Mesodermal cell (in vitro differentiated cells): ENCODE measurements around the gene B4GALNT4. TPM values are rescaled to one million over a fixed set of nuclear protein-coding genes. Genes with fewer than 3 reads are reported as not detected.
"Not testable (repeated sequence)": the region's sequence is repeated elsewhere in the genome, so short reads cannot be mapped to it uniquely, and the experiment has no call there.

Source experiments
- H3K27ac ChIP-seq: 2 replicates; pipeline ENCODE4 v1.7.0; 2013; ENCODE audit warnings: mild to moderate bottlenecking, low read depth, low read length, moderate library complexity; ENCODE audit not compliant: severe bottlenecking
- H3K36me3 ChIP-seq: 2 replicates; pipeline ENCODE4 v1.7.1; 2013; ENCODE audit warnings: mild to moderate bottlenecking, low read length, moderate library complexity; ENCODE audit not compliant: control insufficient read depth, insufficient read depth
- H3K4me1 ChIP-seq: one replicate; pipeline ENCODE4 v1.7.1; 2013; ENCODE audit warnings: mild to moderate bottlenecking, low read length; ENCODE audit not compliant: insufficient read depth, control insufficient read depth, poor library complexity, severe bottlenecking
- H3K4me3 ChIP-seq: 2 replicates; pipeline ENCODE4 v1.7.0; 2013; ENCODE audit warnings: low read length, control low read depth, mild to moderate bottlenecking; ENCODE audit not compliant: insufficient read depth, poor library complexity, severe bottlenecking; ENCODE audit errors: extremely low read depth
- H3K9me3 ChIP-seq: 2 replicates; pipeline ENCODE4 v1.7.1; 2013; ENCODE audit warnings: mild to moderate bottlenecking, low read length, moderate library complexity; ENCODE audit not compliant: control insufficient read depth
- WGBS, 2 experiments: methylation state at CpG; one replicate each; pipeline ENCODE4 v1.1.5; 2013; ENCODE audit warnings: missing lambda C conversion rate in 2 of 2; ENCODE audit not compliant: insufficient coverage in 2 of 2; 5-methylcytosine and 5-hydroxymethylcytosine counted together
- polyA plus RNA-seq, 2 experiments: library from polyadenylated mRNA; stranded (reverse); fragments of 50-300 nt; gene quantifications; one replicate each; pipeline ENCODE4 v1.2.3, GENCODE V29; 2013

B4GALNT4 gene, protein sequence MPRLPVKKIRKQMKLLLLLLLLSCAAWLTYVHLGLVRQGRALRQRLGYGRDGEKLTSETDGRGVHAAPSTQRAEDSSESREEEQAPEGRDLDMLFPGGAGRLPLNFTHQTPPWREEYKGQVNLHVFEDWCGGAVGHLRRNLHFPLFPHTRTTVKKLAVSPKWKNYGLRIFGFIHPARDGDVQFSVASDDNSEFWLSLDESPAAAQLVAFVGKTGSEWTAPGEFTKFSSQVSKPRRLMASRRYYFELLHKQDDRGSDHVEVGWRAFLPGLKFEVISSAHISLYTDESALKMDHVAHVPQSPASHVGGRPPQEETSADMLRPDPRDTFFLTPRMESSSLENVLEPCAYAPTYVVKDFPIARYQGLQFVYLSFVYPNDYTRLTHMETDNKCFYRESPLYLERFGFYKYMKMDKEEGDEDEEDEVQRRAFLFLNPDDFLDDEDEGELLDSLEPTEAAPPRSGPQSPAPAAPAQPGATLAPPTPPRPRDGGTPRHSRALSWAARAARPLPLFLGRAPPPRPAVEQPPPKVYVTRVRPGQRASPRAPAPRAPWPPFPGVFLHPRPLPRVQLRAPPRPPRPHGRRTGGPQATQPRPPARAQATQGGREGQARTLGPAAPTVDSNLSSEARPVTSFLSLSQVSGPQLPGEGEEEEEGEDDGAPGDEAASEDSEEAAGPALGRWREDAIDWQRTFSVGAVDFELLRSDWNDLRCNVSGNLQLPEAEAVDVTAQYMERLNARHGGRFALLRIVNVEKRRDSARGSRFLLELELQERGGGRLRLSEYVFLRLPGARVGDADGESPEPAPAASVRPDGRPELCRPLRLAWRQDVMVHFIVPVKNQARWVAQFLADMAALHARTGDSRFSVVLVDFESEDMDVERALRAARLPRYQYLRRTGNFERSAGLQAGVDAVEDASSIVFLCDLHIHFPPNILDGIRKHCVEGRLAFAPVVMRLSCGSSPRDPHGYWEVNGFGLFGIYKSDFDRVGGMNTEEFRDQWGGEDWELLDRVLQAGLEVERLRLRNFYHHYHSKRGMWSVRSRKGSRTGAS
- 56.7 TPM for polyA plus RNA-seq (2013, experiment 1 of 2)
- 55.2 TPM for polyA plus RNA-seq (2013, experiment 2 of 2)

- H3K9me3 ChIP-seq, result peaks cover 10% of the 10 kb centered on the region
- no peaks in the 10 kb centered on the region for H3K4me1 ChIP-seq
- 1% methylated on average over 32 to 48 of the region's 118 CpGs for WGBS, 2 experiments
- H3K4me3 ChIP-seq, result peak within 1 kb of the TSS; percentile 46
- peak within 1 kb of the TSS; percentile 23 for H3K27ac ChIP-seq
- H3K36me3 ChIP-seq, result peaks cover 15% of the 10 kb centered on the region
Observed at GRCh38 chr11:369336-370018, at the start of gene B4GALNT4. B4GALNT4 (plus strand) TSS chr11:369499; CDS start chr11:369804, 305 bp downstream.

DNA sequence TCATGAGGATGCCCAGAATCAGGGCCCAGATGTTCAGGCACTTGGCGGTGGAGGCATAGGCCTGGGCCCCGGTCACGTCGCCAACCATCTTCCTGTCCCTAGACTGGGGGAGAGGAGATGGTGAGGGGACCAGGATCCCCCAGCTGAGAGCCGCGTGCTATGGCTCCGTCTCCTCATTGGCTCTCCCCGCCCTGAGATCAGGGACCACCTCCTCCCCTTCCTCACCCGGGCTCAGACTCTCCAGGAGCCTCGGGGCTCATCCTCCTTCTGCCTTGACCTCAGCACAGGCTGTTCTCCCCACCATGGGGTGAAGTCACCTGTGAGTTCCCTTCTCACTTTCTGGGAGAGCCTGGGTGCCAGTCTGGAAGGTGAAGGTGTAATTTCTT lies 49.4 kb upstream of the B4GALNT4 start:
- H3K36me3 ChIP-seq, H3K9me3 ChIP-seq, H3K27ac ChIP-seq: not testable (repeated sequence)
- Histone ChIP-seq H3K4me1 (peaks cover 19% of the 10 kb centered on the region), H3K4me3 (peak overlapping the region; percentile 43)
- WGBS, 2 experiments, result no CpG with 5 or more reads among the region's 10 CpGs

DNA sequence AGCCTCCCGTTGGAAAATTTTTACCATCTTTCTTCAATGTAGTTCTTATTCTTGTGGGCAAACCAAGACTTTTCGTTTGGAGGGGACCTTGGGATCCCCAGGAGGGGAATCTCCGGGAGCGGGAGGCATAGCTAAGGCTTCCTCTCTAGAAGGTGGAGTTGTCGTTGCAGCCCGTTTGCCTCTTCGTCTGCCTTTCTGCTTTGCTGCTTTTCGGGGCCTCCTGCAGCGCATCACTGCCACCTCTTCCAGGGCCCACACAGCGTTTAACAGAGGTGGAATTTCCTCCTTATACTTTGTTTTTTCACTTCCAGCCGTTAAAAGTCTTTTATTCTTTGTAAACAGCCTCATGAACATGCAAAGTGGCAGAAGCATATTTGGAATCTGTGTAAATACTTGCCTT lies 45.1 kb upstream of the B4GALNT4 start:
- Histone ChIP-seq H3K4me1 (peaks cover 22% of the 10 kb centered on the region), H3K9me3 (no peaks in the 10 kb centered on the region), H3K4me3 (no peak overlapping the region), H3K27ac (peak overlapping the region; percentile 5), H3K36me3 (no peaks in the 10 kb centered on the region)
- WGBS, 2 experiments, result 71 to 78% methylated on average over 9 to 10 of the region's 11 CpGs

DNA sequence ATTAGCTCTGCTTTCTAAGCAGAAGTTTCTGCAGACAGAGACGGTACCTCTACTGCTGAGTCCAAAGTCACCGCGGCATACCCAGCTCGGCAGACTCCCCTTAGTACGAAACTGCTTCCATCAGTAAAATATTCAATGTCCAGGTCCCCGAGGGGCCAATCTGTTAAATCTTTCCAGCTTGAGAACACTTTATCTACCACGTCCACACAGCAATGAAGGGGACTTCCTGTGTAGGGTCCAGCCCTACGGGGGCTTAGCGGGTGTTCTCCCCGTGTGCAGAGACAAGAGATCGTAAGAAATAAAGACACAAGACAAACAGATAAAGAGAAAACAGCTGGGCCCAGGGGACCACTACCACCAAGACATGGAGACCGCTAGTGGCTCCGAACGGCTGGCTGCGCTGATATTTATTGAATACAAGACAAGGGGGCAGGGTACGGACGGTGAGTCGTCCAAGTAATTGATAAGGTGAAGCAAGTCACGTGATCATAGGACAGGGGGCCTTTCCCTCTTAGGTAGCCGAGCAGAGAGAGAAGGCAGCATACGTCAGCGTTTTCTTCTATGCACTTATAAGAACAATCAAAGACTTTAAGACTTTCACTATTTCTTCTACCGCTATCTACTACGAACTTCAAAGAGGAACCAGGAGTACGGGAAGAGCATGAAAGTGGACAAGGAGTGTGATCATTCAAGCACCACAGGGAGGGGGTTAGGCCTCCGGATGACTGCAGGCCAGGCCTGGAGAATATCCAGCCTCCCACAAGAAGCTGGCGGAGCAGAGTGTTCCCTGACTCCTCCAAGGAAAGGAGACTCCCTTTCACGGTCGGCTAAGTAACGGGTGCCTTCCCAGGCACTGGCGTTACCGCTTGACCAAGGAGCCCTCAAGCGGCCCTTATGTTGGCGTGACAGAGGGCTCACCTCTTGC lies 44.4 kb upstream of the B4GALNT4 start:
- 79% methylated on average over 19 to 22 of the region's 34 CpGs for WGBS, 2 experiments
- H3K36me3 ChIP-seq, result not testable (repeated sequence)
- peak overlapping the region; percentile 5 for H3K27ac ChIP-seq

DNA sequence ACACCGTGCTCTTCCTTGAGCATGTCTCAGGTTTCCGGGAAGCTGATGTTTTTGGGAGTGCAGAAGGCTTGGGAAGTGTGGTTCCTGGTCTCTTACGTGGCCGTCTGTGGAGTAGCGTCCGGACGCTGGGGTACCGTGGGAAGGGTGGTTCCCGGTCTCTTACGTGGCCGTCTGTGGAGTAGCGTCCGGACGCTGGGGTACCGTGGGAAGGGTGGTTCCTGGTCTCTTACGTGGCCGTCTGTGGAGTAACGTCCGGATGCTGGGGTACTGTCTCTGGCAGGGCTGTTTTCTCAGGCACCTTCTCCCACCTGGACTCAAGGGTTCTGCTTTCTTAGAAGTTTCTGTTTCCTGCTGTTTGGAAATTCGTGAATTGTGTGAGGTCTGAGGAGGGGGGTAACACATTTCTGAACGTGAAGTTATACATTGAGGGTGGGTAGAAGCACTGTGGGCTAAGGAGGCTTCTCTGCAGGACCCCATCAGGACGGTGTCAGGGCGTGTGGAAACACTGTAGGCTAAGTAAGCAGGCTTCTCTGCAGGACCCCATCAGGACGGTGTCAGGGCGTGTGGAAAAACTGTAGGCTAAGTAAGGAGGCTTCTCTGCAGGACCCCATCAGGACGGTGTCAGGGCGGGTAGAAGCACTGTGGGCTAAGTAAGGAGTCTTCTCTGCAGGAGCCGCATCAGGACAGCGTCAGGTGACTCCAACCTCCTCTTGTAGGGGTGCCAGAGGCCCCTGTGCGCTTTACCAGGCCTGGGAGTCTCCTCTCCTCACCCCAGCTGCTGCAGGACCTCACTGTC lies 43.3 kb upstream of the B4GALNT4 start:
- no peaks in the 10 kb centered on the region for H3K9me3 ChIP-seq
- WGBS, 2 experiments, result 89% methylated on average over 19 to 30 of the region's 30 CpGs
- H3K27ac ChIP-seq, result no peak overlapping the region
- no peaks in the 10 kb centered on the region for H3K36me3 ChIP-seq
- no peak overlapping the region for H3K4me3 ChIP-seq
- H3K4me1 ChIP-seq, result peaks cover 17% of the 10 kb centered on the region

More for the DNA sequence above, 44.4 kb upstream of the B4GALNT4 start:
- H3K9me3 ChIP-seq, H3K4me3 ChIP-seq: not testable (repeated sequence)
- peaks cover 17% of the 10 kb centered on the region for H3K4me1 ChIP-seq

DNA sequence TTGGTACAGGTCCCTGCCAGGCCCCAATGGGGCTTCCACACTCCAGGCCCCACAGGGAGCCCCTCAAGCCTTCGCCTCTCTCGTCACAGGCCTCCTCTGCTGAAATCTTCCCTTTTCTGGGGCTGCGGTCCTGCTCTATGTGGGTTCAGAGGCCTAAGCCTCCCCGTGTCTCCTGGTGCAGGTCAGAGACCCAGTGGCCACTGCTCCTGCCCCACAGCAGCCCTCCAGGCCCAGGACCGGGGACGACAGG lies 42.8 kb upstream of the B4GALNT4 start:
- H3K27ac ChIP-seq, result no peak overlapping the region
- 63 to 74% methylated on average over 3 to 6 of the region's 6 CpGs for whole genome bisulfite sequencing, 2 experiments
- H3K9me3 ChIP-seq, result no peaks in the 10 kb centered on the region
- H3K36me3 ChIP-seq, result no peaks in the 10 kb centered on the region
- peaks cover 17% of the 10 kb centered on the region for H3K4me1 ChIP-seq
- H3K4me3 ChIP-seq, result no peak overlapping the region

DNA sequence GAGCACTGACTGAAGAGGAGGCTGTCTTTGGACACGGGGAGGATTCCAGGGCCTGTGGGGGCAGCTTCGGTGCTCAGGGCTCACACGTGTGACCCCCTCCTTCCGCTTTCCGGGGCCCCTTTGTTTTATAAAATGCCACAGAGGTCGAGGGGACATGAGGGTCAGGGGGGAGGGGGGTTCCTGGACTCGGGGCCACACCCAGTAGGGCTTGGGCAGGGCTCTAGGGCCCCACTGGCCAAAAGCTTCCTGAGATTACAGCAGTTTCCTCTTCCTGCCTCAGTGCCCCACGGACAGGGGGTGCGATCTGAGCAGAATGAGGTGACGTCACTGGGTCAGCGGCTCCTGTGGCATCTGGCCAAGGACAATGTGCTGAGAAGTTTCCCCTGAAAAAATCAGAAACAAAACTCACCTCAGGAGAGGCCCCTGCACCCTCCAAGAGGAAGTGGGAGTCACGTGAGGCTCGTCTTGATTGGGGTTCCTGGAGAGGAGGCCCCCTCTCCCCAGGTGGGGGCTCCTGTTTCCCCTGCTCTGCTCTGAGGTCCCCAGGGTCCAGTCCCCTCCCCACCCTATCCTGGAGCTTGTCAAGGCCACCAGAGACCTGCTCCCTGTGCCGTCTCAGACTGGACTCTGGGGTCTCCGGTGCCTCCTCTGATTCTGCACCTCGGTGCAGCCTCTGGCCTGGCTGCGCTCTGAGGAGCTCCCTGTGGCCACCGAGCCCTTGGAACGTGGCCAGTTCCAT lies 42.3 kb upstream of the B4GALNT4 start:
- WGBS, 2 experiments, result 90 to 91% methylated on average over 13 to 15 of the region's 19 CpGs
- Histone ChIP-seq H3K4me3 (no peak overlapping the region), H3K9me3 (no peaks in the 10 kb centered on the region), H3K27ac (peak overlapping the region; percentile 16), H3K4me1 (peaks cover 17% of the 10 kb centered on the region), H3K36me3 (no peaks in the 10 kb centered on the region)

DNA sequence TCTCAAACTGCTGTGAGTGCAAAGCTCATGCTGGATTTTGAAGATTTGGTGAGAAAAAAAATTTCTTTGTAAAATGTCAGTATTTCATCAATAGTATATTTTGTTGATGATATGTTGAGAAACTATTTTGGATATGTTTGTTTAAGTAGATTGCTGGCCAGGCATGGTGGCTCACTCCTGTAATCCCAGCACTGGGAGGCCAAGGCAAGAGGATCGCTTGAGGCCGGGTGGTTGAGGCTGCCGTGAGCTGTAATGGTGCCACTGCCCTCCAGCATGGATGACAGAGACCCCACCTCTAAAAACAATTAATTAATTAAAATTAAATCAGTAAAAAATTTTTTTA lies 41.7 kb upstream of the B4GALNT4 start:
- H3K27ac ChIP-seq, result no peak overlapping the region
- H3K4me1 ChIP-seq, result peaks cover 17% of the 10 kb centered on the region
- H3K36me3 ChIP-seq, result no peaks in the 10 kb centered on the region
- H3K9me3 ChIP-seq, result peaks cover under 1% of the 10 kb centered on the region
- no CpG with 5 or more reads among the region's 3 CpGs for WGBS, 2 experiments
- no peak overlapping the region for H3K4me3 ChIP-seq

GRCh38 chr11:328012-328411 lies 41.3 kb upstream of the B4GALNT4 start:
- peaks cover 17% of the 10 kb centered on the region for H3K4me1 ChIP-seq
- WGBS, 2 experiments, result 96 to 98% methylated on average over 9 to 13 of the region's 13 CpGs

More at GRCh38 chr11:328012-328411, 41.3 kb upstream of the B4GALNT4 start:
- H3K27ac ChIP-seq, result no peak overlapping the region
- no peak overlapping the region for H3K4me3 ChIP-seq
- no peaks in the 10 kb centered on the region for H3K36me3 ChIP-seq
- peaks cover 6% of the 10 kb centered on the region for H3K9me3 ChIP-seq
